ENCODE results near the gene PDE11A. TPM values are rescaled to one million over a fixed set of nuclear protein-coding genes. Genes with fewer than 3 reads are reported as not detected.

Gene PDE11A
- total RNA-seq, 1 experiment from 2014 or later, result 0.13 TPM

GRCh38 chr2:177660742-177661141, 411.8 kb downstream of the PDE11A start:
- Histone ChIP-seq H3T11ph (ENCODE audit: low read length) (no peak overlapping the region), H3K9me3 (ENCODE audit: control insufficient read depth, low read depth, low read length) (no peaks in the 10 kb centered on the region), H3K14ac (ENCODE audit: insufficient read depth, low read length) (no peak overlapping the region), H4K5ac (ENCODE audit: insufficient read length, low read depth, low read length) (no peak overlapping the region), H3K18ac (ENCODE audit: insufficient read length, low read depth, low read length) (no peak overlapping the region), H3K23me2 (ENCODE audit: insufficient read length, low read depth, low read length, poor library complexity, severe bottlenecking) (no peaks in the 10 kb centered on the region), H3K23ac (ENCODE audit: insufficient read length, low read depth, low read length) (no peak overlapping the region), H2BK12ac (ENCODE audit: insufficient read length, low read depth, low read length) (no peak overlapping the region), H3K79me2 (ENCODE audit: insufficient read depth, low read length) (no peaks in the 10 kb centered on the region), H2BK15ac (ENCODE audit: low read depth, low read length) (no peak overlapping the region), H3K79me1 (ENCODE audit: insufficient read depth, low read depth, low read length, poor library complexity, severe bottlenecking) (no peaks in the 10 kb centered on the region), H3K27me3 (ENCODE audit: insufficient read depth, low read length) (peaks cover 4% of the 10 kb centered on the region; the same call in 1 of the 2 replicates), H2AFZ (ENCODE audit: low read length) (no peak overlapping the region), H3K9ac (ENCODE audit: extremely low read depth, insufficient read length, low read length) (no peak overlapping the region), H3K27ac (ENCODE audit: insufficient read length, low read depth, low read length) (no peak overlapping the region), H3K4me2 (ENCODE audit: insufficient read depth, insufficient read length, low read length) (no peak overlapping the region), H4K91ac (ENCODE audit: insufficient read length, low read depth, low read length) (no peak overlapping the region), H3K4me1 (ENCODE audit: insufficient read depth, low read length) (peaks cover 3% of the 10 kb centered on the region; the same call in 1 of the 2 replicates), H3K56ac (ENCODE audit: insufficient read length, low read depth, low read length) (no peak overlapping the region), H2BK5ac (ENCODE audit: insufficient read length, low read length) (no peak overlapping the region), H4K8ac (replicated peaks; ENCODE audit: insufficient read length, low read depth, low read length) (no peak overlapping the region), H2BK20ac (ENCODE audit: low read depth, low read length, poor library complexity, severe bottlenecking) (no peak overlapping the region), H4K20me1 (ENCODE audit: control insufficient read depth, insufficient read depth, insufficient read length) (no peaks in the 10 kb centered on the region), H2AK5ac (ENCODE audit: insufficient read length, low read length) (no peak overlapping the region), H2BK120ac (ENCODE audit: low read depth, low read length, poor library complexity, severe bottlenecking) (no peak overlapping the region), H3K4ac (ENCODE audit: low read depth, low read length) (no peak overlapping the region)
- Mint-ChIP-seq H3K9me3 (no peaks in the 10 kb centered on the region), H3K27ac (no peak overlapping the region), H3K4me1 (peaks cover 13 to 15% of the 10 kb centered on the region in 2 experiments), H3K27me3 (ENCODE audit: low read depth) (peaks cover 78% of the 10 kb centered on the region), H3K36me3 (ENCODE audit: insufficient read depth in 1 of 3, low read depth in 3 of 3) (no peaks in the 10 kb centered on the region), H3K4me3 (no peak overlapping the region)
- TF ChIP-seq, protein P1, sequence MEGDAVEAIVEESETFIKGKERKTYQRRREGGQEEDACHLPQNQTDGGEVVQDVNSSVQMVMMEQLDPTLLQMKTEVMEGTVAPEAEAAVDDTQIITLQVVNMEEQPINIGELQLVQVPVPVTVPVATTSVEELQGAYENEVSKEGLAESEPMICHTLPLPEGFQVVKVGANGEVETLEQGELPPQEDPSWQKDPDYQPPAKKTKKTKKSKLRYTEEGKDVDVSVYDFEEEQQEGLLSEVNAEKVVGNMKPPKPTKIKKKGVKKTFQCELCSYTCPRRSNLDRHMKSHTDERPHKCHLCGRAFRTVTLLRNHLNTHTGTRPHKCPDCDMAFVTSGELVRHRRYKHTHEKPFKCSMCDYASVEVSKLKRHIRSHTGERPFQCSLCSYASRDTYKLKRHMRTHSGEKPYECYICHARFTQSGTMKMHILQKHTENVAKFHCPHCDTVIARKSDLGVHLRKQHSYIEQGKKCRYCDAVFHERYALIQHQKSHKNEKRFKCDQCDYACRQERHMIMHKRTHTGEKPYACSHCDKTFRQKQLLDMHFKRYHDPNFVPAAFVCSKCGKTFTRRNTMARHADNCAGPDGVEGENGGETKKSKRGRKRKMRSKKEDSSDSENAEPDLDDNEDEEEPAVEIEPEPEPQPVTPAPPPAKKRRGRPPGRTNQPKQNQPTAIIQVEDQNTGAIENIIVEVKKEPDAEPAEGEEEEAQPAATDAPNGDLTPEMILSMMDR (conservative IDR thresholded peaks at IDR 0.05), result no peak
- no peak for DNase-seq
- WGBS (ENCODE audit: extremely low coverage, insufficient read length, low lambda C conversion rate), result no CpG with 5 or more reads among the region's 3 CpGs
